Tibial nerve (tissue), 4 donors: Measurements from ENCODE around the gene VRK2. TPM values are rescaled to one million over a fixed set of nuclear protein-coding genes. Genes with fewer than 3 reads are reported as not detected.

Experiments
- DNase-seq, 2 donors: peaks; one replicate each; pipeline ENCODE4 v3.0.0-alpha.2; 2019; ENCODE audit warnings: low spot score in 2 of 2
- H3K27ac ChIP-seq, 4 donors: fragments of 200-600 bp; sonication (generic) in 3 of 4; one replicate each; pipeline ENCODE4 v1.5.1; 2017 to 2019; ENCODE audit warnings: mild to moderate bottlenecking in 1 of 4
- H3K27me3 ChIP-seq, 2 donors: fragments of 200-600 bp; sonication (generic) in 1 of 2; one replicate each; pipeline versions ENCODE4 v1.5.1 to v1.6.0; 2017 to 2019
- H3K36me3 ChIP-seq, 3 donors: fragments of 200-600 bp; sonication (generic); one replicate each; pipeline ENCODE4 v1.5.1; 2018 to 2019
- H3K4me1 ChIP-seq, 4 donors: fragments of 200-600 bp; sonication (generic) in 3 of 4; one replicate each; pipeline ENCODE4 v1.5.1; 2017 to 2019
- H3K4me3 ChIP-seq, 4 donors: fragments of 200-600 bp; sonication (generic) in 3 of 4; one replicate each; pipeline ENCODE4 v1.5.1; 2017 to 2019; ENCODE audit warnings: mild to moderate bottlenecking in 1 of 4, moderate library complexity in 1 of 4
- H3K9me3 ChIP-seq, 4 donors: fragments of 200-600 bp; sonication (generic) in 3 of 4; one replicate each; pipeline ENCODE4 v1.5.1; 2017 to 2019
- EP300 ChIP-seq, 2 donors: sonication (generic); formaldehyde crosslinking; IDR thresholded peaks; one replicate each; pipeline ENCODE4 v1.6.1; 2017; ENCODE audit warnings: antibody characterized with exemption in 2 of 2, mild to moderate bottlenecking in 1 of 2
- POLR2A ChIP-seq, 2 donors: fragments of 450-650 bp; IDR thresholded peaks; one replicate each; pipeline ENCODE4 v1.6.1; 2017; ENCODE audit warnings: antibody characterized with exemption in 2 of 2, mild to moderate bottlenecking in 2 of 2, moderate library complexity in 2 of 2
- WGBS, 2 donors: methylation state at CpG; one replicate each; pipeline ENCODE4 v1.1.5; 2018; 5-methylcytosine and 5-hydroxymethylcytosine counted together
- total RNA-seq, 4 donors: library from RNA; depleted of rRNA; stranded (reverse); fragments of >200 nt; gene quantifications; one replicate each; pipeline ENCODE4 v1.1.0, GENCODE V29; 2016
- TF ChIP-seq, protein P1 (sequence below), 5 experiments: fragments of 200-600 bp in 3 of 5; fragments of 450-650 bp in 2 of 5; sonication (generic) in 3 of 5; IDR thresholded peaks; one replicate each; pipeline ENCODE4 v1.5.1; 2016 to 2019; ENCODE audit warnings: antibody characterized with exemption in 5 of 5, mild to moderate bottlenecking in 3 of 5, moderate library complexity in 2 of 5

Gene VRK2
- total RNA-seq, 4 donors from 2014 or later = 8.0 to 15.9 (median 14.2) TPM

GRCh38 chr2:58122040-58122439 is 75.4 kb downstream of the VRK2 start:
- no peak overlapping the region for H3K4me3 ChIP-seq
- no peaks in the 10 kb centered on the region for H3K27me3 ChIP-seq
- no peaks in the 10 kb centered on the region for H3K4me1 ChIP-seq
- TF ChIP-seq, protein P1, sequence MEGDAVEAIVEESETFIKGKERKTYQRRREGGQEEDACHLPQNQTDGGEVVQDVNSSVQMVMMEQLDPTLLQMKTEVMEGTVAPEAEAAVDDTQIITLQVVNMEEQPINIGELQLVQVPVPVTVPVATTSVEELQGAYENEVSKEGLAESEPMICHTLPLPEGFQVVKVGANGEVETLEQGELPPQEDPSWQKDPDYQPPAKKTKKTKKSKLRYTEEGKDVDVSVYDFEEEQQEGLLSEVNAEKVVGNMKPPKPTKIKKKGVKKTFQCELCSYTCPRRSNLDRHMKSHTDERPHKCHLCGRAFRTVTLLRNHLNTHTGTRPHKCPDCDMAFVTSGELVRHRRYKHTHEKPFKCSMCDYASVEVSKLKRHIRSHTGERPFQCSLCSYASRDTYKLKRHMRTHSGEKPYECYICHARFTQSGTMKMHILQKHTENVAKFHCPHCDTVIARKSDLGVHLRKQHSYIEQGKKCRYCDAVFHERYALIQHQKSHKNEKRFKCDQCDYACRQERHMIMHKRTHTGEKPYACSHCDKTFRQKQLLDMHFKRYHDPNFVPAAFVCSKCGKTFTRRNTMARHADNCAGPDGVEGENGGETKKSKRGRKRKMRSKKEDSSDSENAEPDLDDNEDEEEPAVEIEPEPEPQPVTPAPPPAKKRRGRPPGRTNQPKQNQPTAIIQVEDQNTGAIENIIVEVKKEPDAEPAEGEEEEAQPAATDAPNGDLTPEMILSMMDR (IDR thresholded peaks at IDR 0.05) = no peak
- TF ChIP-seq POLR2A (IDR thresholded peaks at IDR 0.05) (no peak), EP300 (IDR thresholded peaks at IDR 0.05) (no peak)
- H3K9me3 ChIP-seq = peaks cover 0 to 6% (median 0%) of the 10 kb centered on the region in 4 donors
- DNase-seq = no peak
- H3K27ac ChIP-seq = no peak overlapping the region
- H3K36me3 ChIP-seq = peaks cover 0 to 20% (median 0%) of the 10 kb centered on the region in 3 donors
- WGBS, 2 donors = 76% methylated on average over 3 of the region's 3 CpGs

GRCh38 chr2:58122540-58122939 is 75.9 kb downstream of the VRK2 start:
- H3K4me1 ChIP-seq = no peaks in the 10 kb centered on the region
- 97 to 98% methylated on average over 3 of the region's 3 CpGs for WGBS, 2 donors
- no peak for TF ChIP-seq POLR2A (IDR thresholded peaks at IDR 0.05)
- no peak for TF ChIP-seq EP300 (IDR thresholded peaks at IDR 0.05)
- TF ChIP-seq, protein P1 (IDR thresholded peaks at IDR 0.05) = no peak

DNA sequence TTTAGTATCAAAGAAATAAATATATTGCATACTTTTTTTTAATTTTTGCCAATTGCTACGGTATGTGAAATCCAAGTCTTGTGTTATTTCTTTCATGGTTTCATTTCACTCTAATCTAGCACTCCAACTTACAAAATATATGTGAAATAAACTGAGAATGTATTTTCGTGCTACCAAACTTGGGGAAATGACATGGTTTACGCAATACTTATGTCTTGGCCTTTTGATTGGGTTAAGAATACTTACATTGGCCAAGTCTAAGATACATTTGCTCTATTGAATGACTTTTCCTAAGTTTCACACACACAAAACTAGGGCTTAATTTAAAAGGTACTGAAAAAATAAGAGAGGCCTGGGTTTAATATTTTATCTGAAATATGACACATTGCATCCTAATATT is 80.5 kb downstream of the VRK2 start:
- Histone ChIP-seq H3K4me1 (peaks cover 0 to 19% (median 3%) of the 10 kb centered on the region in 4 donors), H3K9me3 (no peaks in the 10 kb centered on the region), H3K27me3 (no peaks in the 10 kb centered on the region), H3K36me3 (peaks cover 0 to 8% (median 0%) of the 10 kb centered on the region in 3 donors), H3K4me3 (no peak overlapping the region), H3K27ac (no peak overlapping the region)
- no peak for DNase-seq
- WGBS, 2 donors = 90 to 93% methylated on average over 3 of the region's 3 CpGs
- no peak for TF ChIP-seq POLR2A (IDR thresholded peaks at IDR 0.05)
- TF ChIP-seq EP300 (IDR thresholded peaks at IDR 0.05) = no peak
- TF ChIP-seq, protein P1 (IDR thresholded peaks at IDR 0.05) = no peak

More at GRCh38 chr2:58122540-58122939, 75.9 kb downstream of the VRK2 start:
- H3K9me3 ChIP-seq = peaks cover 0 to 6% (median 0%) of the 10 kb centered on the region in 4 donors
- H3K27ac ChIP-seq = no peak overlapping the region
- no peak overlapping the region for H3K4me3 ChIP-seq
- peaks cover 0 to 20% (median 0%) of the 10 kb centered on the region in 3 donors for H3K36me3 ChIP-seq
- H3K27me3 ChIP-seq = no peaks in the 10 kb centered on the region
- no peak for DNase-seq

DNA sequence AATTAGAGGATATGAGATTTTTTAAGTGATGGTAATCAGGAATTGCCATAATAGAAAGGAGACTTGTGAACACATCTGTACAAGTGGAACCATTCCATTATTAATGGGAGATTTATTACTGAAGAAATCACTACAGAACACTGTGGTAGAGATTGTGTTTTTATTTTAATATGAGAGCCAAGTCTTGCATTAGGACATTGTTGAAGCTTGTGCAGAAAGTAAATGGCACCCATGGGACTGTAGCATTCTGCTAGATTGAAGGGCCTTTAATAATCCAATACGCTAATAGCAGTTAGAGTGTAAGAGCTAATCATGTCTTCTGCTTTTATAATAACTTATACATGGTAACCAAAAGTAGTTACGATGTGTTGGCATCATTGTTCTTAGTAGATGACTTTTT is 83.6 kb downstream of the VRK2 start:
- 75 to 79% methylated on average over 2 of the region's 2 CpGs for WGBS, 2 donors
- TF ChIP-seq, protein P1 (IDR thresholded peaks at IDR 0.05) = no peak
- TF ChIP-seq POLR2A (IDR thresholded peaks at IDR 0.05) = no peak
- TF ChIP-seq EP300 (IDR thresholded peaks at IDR 0.05) = no peak
- DNase-seq = no peak
- H3K27ac ChIP-seq = no peak overlapping the region
- H3K36me3 ChIP-seq = no peaks in the 10 kb centered on the region
- H3K9me3 ChIP-seq = no peaks in the 10 kb centered on the region
- peaks cover 0 to 20% (median 3%) of the 10 kb centered on the region in 4 donors for H3K4me1 ChIP-seq
- no peaks in the 10 kb centered on the region for H3K27me3 ChIP-seq
- no peak overlapping the region for H3K4me3 ChIP-seq

GRCh38 chr2:58131191-58132011 is 84.8 kb downstream of the VRK2 start:
- H3K27ac ChIP-seq = no peak overlapping the region
- H3K36me3 ChIP-seq = no peaks in the 10 kb centered on the region
- peaks cover 0 to 20% (median 3%) of the 10 kb centered on the region in 4 donors for H3K4me1 ChIP-seq
- peak in 1 of 2 donors; percentile 25 for DNase-seq
- H3K27me3 ChIP-seq = no peaks in the 10 kb centered on the region
- H3K4me3 ChIP-seq = no peak overlapping the region
- 42 to 50% methylated on average over 5 of the region's 5 CpGs for WGBS, 2 donors
- no peaks in the 10 kb centered on the region for H3K9me3 ChIP-seq
- TF ChIP-seq, protein P1 (IDR thresholded peaks at IDR 0.05) = peak in 2 of 5 experiments; percentile 11 to 13
- no peak for TF ChIP-seq EP300 (IDR thresholded peaks at IDR 0.05)
